GM19372 (cell line): ENCODE measurements around the gene NPHP4.

Source experiments
- ATAC-seq: cut with Tn5 transposase; IDR thresholded peaks from one replicate; pipeline ENCODE4 v1.9.1; 2021; ENCODE audit warnings: mild to moderate bottlenecking, low read depth, moderate library complexity; ENCODE audit not compliant: unreplicated experiment

The NPHP4 gene

DNA sequence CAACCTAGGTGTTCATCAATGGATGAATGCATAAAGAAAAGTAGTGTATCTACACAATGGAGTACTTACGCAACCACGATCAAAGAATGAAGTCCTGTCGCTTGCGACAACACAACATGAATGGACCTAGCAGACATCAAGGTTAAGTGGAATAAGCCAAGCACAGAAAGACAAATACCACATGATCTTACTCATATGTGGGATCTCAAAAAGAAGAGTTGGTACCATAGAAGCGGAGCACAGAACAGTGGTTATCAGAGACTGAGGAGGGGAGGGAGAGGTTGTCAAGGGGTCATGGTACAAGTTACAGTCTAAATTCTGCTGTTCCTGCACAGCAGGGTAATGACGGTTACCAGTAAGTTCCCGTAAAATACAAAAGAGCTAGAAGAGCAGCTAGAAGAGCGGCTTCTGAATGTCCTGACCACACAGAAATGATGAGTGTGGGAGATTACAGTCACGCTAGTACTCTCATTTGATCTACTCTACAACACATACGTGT, 36.7 kb downstream of the NPHP4 start:
- ATAC-seq = no peak

DNA sequence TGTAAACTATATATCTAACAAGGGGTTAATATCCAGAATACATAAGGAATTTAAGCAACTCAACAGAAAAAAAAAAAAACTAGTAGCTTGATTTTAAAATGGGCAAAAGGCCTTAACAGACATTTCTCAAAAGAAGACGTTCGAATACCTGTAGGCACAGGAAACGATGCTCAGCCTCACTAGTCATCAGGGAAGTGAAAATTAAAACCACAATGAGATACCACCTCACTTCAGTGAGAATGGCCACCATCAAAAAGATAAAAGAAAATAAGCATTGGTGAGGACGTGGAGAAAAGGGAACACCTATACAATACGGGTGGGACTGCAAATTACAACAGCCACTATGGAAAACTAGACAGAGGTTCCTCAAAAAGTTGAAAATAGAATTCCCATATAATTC, 37.3 kb downstream of the NPHP4 start:
- no peak for ATAC-seq

DNA sequence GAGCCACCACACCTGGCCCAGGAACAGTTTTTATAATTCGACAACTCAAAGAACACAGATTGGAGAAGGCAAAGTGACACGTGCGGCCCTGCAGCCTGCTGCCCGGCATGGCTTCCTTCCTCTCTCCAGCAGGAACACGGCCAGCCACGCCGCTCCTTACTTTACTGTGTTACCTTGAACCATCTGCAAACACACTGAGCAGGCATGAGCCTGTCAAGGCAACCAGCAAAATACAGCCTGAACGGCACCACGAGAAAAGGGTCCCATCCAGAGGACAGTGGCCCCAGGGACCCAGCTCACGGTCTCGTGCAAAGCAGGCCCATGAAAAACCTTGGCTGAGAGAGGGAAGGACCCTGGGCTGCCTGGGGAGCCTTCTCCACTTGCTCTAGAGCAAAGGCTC, 38.8 kb downstream of the NPHP4 start:
- no peak for ATAC-seq

DNA sequence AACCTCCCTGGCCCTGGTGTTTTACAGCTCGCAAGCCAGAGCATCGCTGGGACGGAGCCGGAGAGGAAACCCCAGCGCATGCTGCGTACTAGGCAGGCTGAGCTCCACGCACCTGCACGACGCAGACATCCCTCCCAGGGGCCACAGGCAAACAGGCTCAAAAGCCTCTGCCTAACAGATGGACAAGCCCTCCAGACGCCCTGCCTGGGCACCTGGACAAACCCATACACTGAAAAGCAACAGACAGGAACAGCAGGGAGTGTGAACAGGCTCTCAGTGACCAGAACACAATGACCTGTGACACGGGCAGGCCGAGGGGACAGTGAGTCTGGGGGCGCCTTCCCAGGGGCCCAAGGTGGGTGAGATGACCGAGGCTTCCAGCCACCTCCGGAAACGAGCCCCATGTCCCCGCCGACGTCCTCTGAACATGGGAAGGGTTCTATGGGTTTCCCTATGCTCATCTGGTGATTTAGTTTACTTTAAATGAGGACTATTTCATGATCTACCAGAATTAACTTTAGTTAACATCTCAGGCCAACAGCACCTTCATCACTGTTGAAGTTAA, 40.3 kb downstream of the NPHP4 start:
- ATAC-seq = no peak

DNA sequence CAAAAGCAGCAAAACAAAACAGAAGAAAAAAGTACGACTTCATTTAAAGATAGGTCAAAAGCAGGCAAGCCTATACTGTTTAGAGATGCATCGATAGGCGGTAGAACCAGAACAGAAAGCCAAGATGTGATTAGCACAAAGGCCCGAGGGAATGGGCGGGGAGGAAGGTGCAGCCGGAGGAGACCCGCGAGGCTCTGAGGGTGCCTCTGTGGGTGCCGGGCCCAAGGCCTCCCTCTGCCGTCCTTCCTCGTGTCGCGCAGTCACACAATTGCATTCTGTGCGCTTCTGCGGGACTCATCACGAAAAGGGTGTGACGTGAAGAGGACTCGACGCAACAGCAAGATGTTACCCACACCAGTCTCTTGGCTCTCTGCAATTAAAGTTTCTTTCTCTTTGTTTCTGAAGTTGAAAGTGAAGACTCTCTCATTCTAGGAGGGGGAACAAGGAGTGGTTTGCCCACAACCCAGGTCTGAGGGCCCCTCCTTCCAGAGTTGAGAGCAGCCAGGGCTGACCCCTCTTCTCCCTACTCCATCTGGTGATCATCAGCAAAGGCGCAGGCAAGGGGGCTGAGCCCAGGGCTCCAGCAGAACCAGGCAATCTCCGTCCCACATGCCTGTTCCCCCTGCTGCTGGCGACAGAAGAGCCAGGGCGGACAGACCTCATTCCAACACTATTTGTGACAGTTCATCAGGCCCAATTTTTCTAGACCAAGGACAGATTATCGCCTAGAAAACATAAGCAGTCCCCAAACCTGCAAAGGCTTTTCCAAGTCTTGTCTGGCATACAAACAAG, 41.0 kb downstream of the NPHP4 start:
- ATAC-seq = no peak

DNA sequence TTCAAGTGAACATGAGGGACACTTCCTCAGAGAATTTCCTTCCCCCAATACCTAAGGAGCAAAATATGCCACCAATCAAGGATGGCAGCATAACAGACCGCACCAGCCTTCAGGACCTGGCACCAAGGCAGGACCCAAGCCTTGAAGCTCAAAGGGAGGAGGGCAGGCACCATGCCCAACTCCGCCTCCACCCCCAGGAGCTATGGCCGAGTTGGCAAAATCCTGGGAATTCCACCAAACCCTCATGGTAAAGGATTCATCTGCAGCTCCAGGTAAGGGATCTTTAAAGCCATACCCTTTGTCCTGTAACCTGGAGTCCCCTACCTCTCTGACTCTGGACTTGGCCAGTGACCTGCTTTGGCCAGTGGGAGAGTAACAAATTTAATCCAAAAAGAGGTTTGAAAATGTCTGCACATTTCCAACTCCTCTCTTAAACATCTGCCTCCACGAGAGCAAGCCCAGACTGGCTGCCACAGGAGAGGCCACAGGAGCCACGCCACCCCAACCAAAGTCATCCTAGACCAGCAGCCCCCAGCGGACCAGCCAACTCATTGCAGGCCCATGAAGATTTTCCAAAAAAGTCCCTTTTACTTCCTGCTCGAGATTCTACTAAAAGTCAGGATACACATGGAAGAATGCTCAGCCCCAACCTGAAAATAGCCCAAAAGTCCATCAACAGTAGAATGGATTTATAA, 41.9 kb downstream of the NPHP4 start:
- ATAC-seq = no peak

DNA sequence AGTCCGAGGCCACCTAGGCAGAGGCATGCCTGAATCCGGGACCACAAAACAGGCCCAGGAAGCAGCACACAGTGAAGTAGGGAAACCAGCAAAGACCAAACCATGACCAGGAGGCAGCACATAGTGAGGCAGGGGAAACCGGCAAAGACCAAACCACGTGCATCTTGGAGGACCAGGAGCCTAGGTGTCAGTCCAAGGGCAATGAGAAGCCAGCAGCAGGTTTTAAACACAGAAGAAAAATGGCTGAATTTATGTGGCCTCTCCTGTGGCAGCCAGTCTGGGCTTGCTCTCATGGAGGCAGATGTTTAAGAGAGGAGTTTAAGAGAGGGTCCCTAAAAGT, 42.5 kb downstream of the NPHP4 start:
- no peak for ATAC-seq

DNA sequence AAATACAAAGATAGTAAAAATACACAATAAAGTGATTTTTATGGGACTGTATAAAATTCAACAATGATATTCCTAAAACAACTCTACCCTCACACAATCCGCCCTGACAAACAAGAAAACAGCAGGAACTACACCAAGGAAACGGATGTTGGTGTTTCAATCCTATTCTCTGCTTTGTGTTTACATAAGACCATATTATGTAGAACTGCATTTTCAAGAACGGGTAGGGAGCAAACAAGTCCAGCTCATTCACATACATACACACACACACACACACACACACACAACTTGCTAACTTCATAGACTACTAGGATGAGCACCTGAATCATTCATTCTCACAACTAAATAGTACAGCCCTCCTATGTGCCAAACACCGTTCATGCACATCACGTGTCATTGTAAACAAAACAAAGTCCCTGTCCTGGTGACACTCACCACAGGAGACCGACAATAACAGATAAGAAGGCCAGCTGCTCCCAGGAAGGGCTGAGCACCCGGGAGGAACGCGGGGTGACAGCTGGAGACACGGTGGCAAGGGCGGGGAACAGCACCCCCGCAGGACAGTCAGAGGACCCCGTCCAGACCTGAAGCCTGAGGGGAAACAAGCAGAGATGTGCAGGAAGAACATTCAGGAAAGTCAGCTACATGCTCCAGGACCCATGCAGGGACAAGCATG, 43.0 kb downstream of the NPHP4 start:
- ATAC-seq = no peak

DNA sequence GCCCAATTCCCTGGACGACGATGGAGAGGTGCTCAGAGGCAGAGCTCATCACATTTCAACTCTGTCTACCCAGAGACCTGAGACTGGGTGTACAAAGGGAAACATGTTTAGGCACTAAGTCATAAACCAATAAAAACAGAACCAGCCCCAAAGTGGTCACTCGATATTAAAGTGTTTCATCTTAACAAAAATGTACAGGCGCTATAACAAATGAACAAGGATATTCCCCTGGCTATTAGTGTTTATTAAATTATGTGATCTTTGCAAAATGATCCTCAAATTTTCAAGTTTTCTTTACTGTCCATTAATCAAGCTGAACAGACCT, 43.6 kb downstream of the NPHP4 start:
- ATAC-seq = no peak

DNA sequence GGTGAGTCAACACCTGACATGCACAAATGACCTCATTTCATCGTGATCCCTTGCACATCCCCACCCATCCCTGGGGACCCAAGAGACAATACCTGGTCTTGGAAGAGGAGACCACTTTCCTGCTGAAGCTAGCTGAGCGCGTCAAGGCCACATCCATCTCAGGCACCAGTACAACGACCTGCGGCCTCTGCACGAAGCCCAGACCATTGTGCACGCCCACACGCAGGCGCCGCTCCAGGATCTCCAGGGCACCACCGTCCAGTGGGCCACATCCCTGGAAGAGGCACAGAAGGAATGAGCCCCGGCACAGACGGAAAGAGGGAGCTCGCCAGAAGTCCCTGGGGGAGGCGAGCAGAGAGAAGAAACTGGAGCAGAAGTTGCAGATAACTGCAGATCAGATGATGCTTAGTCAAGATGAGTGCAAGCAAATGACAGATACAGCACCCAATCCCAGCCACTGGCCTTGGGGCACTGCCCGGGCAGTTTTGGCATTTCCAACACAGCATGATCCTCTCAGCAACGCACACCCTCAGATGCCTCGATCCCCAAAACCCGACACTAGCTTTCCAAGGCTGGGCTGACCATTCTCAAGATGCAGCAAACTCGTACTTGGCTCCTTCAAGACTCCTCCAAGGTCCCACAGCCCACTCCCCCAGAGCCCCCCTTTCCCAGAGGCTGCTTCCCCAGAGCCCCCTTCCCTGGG, 44.1 kb downstream of the NPHP4 start:
- ATAC-seq = no peak

DNA sequence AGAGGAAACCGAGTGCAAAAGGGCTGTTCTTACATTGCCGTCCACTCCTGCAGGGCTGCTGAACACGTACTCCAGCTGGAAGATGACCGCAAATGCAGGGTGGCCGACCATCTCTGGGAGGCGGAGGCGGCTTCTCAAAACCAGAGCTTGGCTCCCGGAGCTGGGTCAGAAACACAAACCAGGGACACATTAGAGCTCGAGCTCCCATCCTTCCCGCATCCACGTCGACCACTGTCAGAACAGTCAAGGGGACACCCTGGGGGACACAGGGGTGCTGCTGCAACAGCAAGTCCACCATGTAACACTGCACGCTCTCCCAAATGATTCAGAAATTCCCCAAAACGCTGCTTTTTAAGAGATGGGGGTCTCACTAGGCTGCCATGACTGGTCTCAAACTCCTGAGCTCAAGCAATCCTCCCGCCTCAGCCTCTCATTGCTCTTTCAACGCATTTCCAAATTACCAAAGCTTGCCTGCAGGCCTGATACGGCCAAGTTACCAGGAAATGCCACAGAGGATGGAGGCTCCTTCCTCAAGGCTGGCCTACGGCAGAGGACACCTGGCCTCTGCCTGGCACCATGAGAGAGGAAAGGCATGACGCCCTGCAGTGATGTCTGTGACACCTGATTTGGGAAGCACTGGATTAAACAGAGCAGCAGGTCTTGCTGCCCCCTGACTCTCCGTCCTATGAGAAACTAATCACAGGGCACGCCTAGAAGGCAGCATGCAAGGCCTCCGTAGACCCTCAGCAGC, 45.0 kb downstream of the NPHP4 start:
- no peak for ATAC-seq

DNA sequence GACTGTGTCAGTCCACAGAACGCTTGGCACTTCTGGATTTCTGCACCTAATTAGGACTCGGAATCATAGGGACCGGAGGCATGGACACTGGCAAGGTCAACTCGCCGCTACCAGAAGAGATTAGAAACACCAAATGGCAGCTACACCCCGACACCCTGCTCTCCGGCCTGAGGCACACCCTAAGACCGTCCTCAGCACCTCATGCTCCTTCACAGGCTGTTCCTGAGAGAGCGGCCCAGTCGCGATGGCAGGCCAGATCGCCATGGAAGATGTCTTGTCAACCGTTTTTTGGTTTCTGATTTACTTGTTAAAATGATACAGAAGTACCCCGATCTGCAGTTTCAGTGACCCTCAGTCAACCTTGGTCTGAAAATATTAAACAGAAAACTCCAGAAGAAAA, 46.8 kb downstream of the NPHP4 start:
- no peak for ATAC-seq

DNA sequence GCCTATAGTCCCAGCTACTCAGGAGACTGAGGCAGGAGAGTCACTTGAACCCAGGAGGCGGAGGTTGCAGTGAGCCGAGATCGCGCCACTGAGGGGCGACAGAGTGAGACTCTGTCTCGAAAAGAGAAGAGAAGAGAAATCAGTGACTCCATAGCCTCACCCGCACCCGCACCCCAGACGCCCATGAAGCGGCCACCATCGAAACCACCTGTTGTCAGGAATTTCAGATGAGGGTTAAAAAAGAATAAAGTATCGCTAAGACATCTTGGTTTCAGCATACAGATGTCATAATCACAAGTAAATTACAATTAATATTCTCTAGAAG, 47.4 kb downstream of the NPHP4 start:
- no peak for ATAC-seq

DNA sequence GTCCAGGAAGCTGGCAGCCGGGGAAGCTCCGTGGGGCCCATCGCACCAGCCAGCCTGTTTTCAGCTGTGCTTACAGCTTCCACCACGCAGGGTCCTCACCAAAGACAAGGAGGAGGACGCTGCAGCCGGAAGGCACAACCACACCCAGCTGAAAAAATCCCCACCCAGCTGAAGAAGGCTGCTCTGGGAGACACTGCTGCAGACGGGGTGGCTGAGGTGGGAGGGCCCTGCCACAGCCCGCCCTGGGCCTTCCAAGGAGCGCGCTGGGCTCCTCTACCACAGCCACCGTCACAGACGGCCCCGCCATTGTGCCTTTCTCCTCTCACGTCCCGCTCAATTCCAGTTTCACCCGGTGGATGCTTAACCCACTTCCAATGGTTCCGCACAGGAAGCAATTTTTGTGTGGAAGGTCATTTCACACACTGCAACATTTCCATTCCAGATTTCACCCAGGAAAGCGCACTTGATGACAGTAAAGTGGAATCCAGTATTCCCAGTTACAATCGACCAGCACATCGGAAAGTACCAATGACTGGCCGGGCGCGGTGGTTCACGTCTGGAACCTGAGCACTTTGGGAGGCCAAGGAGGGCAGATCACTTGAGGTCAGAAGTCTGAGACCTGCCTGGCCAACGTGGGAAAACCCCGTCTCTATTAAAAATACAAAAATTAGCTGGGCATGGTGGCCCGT, 47.9 kb downstream of the NPHP4 start:
- ATAC-seq = no peak

DNA sequence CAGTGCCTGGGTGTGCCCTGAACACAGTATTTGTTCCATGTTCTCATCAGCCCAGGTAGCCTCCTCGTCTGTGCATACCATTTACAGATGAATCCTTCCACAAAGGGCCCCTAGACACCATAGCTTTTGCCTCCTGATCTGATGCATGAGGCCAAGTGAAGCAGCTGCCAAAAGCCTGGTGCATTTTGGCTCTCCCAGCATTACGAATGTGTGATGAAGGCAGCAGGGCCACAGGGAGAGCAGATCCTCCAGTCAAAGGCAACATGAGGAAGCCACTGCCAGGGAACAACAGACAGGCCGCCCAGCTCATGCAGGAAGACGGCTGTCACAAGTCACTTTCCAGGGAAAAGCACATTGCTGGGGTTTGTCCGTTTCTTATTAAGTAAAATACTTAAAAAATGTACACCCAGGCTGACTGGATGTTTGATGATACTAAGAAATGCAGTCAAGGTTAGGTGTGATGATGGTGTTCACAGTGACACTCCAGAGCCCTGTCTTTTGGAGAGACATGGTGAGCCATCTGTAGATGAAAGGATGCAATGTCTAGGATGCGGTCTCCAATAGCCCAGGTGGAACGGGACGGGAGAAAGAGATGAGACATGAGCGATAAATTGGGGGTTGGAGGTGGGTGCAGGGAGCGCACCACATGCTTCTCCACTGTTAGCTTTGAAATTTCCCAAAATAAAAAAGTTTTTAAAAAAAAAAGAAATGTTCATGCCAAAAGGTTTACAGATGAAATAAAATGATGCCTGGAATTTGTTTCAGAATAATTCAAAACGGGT, 48.7 kb downstream of the NPHP4 start:
- ATAC-seq = no peak

DNA sequence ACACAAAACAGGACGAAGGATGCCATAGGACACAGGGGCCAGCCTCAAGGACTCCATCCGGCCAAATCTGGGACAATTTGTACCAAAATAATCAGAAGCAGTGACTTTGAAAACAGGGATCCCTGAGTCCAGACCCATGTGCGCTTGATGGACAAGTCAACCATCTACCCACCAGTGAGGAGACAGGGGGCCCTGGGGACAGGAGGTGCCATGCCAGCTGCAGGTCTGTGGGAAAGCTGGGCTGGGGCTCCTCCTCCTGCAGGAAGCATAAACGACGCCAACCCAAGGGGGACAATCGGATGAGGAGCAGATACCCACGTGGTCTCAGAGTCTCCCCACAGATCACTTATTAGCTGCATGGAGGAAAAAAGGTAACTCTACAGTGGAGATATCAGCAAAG, 50.6 kb downstream of the NPHP4 start:
- ATAC-seq = no peak

DNA sequence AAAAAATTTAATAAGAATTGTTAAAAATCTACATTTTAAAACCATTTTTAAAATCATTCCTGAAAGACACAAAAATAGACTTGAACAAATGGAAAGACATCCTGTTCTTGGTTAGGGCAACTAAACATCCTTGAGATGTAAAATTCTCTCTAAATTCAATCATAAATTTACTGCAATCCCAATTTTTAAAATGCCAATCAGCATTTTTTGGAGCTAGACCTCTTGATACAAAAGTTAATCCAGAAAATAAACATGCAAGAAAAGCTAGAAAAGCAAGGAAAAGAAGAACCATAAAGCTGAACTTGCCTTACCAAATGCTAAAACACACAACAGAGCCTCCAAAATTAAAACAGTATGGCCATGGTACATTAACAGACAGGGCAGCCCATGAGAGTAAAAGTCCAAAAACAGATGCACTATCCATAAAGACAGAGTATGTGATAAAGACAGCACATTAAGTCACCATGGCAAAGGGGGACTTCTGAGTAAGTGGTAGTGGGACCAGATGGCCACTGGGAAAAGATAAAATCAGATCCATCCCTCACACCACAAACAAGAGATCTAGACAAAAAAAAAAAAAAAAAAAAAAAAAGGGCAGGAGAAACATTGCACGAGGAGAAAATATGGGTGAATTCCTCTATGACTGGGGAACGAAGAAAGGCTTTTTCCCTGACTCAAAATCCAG, 51.4 kb downstream of the NPHP4 start:
- no peak for ATAC-seq
